GM11168 (cell line): Measurements from ENCODE around the gene UBE2D1.
"Not testable (repeated sequence)": the region's sequence is repeated elsewhere in the genome, so short reads cannot be mapped to it uniquely, and the experiment has no call there.

Experiments
- in situ Hi-C: fragments of 300-500 bp; cut with MboI; formaldehyde crosslinking; loops from one replicate; pipeline ENCODE4 v1.12.0; 2022; ENCODE audit warnings: low sequenced_read_pairs; ENCODE audit not compliant: unreplicated experiment

The UBE2D1 gene

DNA sequence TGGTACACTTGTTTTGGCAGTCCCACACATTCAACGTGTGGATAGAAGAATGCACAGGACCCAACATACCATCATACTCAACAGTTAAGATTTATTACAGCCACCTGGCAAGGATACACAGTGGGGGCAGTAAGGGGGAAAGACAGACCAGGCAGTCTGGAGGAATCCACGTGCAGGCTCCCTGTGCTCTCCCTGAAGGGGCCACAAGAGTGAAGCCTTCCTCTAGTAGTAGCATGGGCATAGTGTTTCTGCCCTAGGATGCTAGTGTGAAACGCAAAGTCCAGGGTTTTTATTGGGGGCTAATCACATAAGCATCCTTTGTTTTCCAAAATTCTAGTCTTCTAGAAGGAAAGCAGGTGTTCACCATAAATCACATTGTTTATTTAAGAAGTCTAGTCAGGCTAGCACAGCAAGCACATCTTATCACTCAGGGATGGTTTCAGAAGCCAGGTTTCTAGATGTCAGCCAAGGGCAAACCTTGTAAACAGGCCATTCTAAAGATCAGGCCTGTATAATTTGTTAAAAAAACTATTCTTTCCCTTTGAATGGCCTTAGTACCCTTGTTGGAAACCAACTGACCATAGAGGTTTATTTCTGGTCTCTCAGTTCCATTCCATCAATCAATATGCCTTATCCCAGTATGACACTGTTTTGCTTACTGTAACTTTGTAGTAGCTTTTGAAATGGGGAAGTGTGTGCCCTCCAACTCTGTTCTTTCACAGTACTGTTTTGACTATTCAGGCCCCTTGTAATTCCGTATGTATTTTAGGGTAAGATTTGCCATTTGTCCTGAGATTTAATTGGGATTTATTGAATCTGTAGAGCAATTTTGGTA is 38.0 kb downstream of the UBE2D1 start:
- in situ Hi-C loops = no loop called here

DNA sequence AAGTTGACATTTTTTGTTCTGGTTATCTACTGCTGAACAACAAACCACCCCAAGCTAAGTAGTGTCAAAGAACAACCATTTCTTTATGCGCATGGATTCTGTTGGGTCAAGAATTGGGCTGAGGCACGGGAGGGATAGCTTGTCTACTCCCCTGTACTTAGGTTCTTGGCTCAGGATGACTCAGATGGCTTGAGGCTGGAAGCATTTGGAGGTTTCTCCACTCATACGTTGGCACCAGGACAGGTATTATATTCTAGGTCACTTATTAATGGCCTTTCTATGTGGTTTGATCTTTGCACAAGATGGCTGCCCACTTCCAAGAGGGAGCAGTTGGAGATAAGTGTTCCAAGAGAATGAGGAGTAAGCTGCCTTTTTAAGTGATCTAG is 38.6 kb downstream of the UBE2D1 start:
- in situ Hi-C loops = no loop called here

DNA sequence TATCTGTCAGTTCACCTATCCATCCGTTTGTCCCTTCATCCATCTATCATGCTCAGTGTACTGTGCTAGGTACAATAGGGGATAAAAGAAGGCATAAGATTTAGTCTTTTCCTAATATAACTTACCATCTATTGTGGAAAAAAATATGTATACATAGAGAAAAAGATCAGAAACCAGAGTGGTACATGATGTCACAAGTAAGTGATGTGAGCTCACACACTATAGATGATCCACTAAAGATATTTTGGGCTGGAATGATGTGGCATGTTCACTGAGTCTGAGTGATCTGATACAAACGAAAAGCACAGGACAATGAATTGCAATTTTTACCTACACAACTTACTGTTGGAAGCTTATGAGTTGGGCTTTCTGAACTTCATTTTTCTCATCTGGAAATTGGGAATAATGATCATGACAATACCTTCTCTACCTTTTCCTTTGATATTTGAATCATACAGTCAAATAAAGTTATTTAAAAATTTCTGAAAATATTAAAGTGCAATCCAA is 47.7 kb downstream of the UBE2D1 start:
- in situ Hi-C loops = loop anchor here (10.0 kb wide), 1 partner anchor 78 kb away; no protein-coding TSS in a partner anchor

DNA sequence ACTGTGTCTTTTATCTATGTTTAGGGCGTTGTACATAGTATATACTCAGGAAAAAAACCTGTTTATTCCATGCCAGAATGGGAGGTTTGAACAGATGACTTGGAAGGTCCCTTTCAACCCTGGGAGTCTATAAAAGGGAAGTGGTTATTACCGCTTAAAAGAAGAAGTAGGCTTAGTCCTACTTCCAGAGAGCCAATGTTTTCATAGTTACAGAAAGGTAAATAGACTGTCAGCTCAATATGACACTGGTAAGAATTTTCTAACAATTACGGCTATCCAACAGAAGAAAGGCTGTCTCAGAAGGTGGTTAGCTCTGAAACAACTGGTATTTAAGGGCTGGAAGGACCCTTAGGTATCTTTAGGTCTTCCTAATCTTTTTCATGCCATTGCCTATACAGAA is 49.3 kb downstream of the UBE2D1 start:
- in situ Hi-C loops = loop anchor here (10.0 kb wide), 1 partner anchor 79 kb away; no protein-coding TSS in a partner anchor

DNA sequence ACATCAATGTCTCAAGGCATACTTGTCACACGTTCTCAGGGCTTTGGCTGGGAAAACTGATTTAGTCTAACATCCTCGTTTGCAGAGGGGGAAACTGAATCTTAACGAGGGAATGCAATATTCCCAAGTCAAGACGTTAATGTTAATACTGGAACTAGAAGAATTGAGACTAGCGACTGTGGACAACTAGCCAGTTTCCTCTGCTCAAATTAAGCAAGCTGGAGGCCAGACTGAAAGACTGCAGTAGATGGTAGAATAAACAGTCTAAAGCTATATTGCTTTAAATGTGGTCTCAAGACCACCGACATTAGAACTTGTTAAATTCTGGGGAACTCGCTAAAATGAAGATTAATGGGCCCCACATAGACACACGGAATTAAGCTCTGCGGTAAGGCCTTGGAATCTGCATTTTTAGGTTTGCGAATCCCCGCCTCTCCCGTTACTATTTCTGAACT is 49.8 kb downstream of the UBE2D1 start:
- in situ Hi-C loops = loop anchor here (10.0 kb wide), 1 partner anchor 80 kb away; no protein-coding TSS in a partner anchor

DNA sequence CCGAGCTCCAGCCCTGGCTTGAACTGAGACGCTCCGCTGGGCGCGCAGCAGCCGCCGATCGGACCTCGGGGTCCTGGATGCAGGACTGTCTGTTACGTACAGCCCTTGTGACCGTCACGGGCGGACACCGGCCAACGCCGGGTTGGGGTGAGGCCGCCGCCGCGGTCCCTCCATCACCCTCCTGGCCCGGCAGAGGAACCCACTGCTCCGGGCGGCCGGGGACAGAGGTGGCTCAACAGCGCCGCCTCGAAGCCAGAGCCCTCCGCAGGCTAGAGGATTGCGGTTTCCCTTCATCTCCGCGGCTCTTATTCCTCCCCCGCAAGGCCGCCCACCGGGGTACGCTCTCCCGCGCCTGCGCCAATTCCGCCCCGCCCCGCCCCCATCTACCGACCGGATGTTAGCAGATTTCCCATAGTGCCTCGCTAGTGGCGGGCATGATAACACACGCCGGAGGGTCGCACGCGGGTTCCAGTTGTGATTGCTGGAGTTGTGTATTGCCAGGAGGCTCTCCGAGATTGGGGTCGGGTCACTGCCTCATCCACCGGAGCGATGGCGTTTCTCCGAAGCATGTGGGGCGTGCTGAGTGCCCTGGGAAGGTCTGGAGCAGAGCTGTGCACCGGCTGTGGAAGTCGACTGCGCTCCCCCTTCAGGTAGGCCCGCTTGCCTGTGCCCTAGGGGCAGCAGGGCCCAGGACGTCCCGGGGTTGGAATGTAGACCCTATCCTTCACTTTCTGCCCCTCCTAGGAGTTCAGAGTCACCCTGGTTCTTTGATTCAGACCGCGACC is 50.4 kb downstream of the UBE2D1 start, which contains the start of gene TFAM:
Gene TFAM, plus strand, starts transcription at position 412 of the 785 bp plus-strand sequence. Its CDS starts 138 bp downstream, at position 550.
- in situ Hi-C loops = loop anchor here (10.0 kb wide), 1 partner anchor 80 kb away; no protein-coding TSS in a partner anchor

DNA sequence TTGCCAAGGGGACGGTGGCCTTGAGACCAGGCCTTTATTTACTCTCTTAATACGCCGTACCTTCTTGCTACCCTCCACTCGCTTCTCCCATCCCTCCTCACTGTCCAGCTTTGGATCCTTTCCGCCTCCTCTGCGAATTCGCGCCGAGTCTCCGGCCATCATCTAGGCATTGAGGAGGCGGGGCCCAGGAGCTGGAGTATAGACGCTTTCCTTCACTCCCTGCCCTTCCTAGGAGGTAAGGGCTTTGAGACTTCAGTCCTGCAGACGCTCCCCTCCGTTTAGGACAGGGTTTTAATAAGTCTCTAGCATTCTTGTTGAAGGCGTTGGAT is 50.9 kb downstream of the UBE2D1 start:
- in situ Hi-C loops = loop anchor here (10.0 kb wide), 1 partner anchor 81 kb away; no protein-coding TSS in a partner anchor

DNA sequence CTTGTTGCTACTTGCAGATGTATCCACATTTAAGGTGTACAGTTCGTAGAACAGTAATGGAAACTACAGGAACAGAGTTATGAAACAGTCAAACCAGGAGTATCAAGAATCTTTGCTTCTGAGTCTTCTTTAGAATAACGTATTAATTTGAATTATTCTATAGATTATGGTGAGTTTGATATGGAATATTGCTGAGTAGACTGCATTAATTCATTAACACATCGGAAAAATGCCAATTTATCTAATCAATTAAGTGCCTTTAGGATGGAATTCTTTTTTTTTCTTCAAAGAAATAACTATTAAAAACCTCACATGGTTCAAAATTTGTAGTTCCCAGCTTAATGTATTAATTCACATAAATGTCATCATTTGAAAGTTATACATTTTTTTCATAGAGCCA is 54.2 kb downstream of the UBE2D1 start:
- in situ Hi-C loops = loop anchor here (10.0 kb wide), 1 partner anchor 84 kb away; no protein-coding TSS in a partner anchor

DNA sequence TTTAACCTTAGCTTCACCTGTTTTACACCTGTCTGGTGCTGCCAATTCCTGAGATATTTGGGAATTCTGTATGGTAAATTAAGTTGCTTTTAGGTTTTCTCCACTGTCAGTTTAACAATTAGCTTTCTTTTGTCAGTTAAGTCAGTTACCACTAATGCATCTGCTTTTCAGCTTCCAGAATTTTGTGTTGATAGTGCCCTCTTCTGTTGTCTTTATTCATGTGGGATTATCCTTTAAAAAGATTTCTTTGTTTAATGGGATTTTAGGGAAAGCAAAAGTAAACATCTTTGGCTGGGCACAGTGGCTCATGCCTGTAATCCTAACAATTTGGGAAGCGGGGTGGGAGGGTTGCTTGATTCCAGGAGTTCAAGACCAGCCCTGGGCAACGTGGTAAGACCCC is 58.5 kb downstream of the UBE2D1 start:
- in situ Hi-C loops = no loop called here

DNA sequence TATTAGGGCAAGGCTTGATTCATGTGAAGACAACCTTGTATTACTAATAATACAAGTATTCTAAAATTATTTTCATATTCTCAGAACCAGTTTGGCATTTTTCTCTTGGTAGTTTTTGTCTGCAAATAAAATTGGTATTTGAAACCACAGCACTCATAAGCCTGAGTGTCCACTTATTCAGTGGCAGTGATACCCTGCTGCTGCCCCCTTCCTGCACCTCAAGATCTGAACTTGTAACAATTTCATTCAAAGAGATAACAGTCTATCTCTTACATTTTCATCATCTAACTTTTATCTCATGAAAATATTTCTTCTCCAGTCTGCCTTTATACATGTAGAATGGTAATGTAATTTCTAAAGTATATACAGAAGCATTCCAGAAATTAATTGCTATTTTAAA is 59.7 kb downstream of the UBE2D1 start:
- in situ Hi-C loops = no loop called here

DNA sequence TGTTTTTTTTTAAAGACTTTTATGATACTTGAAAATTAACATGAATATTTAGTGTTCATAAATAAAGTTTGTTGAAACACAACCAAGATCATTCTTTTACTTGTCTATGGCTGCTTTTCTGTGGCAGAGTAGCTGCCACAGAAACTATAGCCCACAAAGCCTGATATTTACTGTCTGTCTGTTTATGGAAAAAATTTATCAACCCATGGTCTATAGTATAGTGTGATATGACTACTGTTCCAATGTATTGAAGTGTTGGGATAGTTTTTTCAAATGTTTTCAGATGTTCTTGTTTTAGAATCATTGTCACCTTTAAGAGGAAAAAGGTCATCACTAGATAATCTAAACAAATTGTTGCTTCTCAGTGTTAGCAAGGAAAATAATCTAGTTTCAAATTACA is 61.3 kb downstream of the UBE2D1 start:
- in situ Hi-C loops = no loop called here

DNA sequence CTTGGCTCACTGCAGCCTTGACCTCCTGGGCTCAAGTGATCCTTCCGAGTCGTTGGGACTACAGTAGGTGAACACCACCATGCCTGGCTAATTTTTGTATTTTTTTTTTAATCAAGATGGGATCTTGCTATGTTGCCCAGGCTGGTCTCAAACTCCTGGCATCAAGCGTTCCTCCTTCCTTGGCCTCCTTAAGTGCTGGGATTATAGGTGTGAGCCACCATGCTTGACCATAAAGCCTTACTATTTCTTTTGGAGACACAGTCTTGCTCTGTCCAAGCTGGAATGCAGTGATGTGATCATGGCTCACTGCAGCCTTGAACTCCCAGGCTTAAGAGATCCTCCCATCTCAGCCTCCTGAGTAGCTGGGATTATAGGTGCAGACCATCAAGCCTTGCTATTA is 63.0 kb downstream of the UBE2D1 start:
- in situ Hi-C loops = no loop called here

DNA sequence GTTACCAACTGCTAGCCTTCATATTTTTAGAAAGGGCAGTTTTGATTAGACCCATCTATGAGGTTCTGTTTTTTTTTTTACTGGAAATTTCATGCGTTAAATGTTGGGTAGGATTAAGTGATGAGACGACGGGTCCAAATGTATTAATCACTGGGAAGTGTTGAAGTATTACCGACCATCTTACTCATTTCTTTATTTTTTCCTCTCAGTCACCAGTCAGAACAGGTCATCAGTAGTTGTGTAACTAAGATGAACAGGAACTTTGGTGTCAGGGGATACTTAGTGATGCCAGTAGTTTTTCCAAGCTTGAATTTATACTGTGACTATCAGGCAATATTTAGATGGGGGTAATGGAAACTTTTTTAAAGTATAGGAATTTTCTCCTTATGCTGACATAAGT is 64.6 kb downstream of the UBE2D1 start:
- in situ Hi-C loops = no loop called here

DNA sequence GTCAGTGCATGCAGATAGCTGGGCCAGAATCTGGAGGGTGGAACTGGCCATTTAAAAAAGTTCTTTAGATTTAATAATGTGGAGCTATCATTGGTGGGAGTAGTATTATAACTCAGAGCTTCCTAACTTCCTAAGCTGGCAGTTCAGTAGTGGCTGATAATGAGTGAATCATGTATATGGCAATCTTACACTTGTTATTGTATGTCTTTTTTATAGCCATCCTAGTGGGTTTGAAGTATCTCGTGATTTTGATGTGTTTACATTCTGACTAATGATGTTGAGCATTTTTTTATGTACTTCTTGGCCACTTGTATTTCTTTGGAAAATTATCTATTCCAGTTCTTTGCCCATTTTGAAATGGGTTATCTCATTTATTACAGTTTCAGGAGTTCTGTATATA is 65.8 kb downstream of the UBE2D1 start:
- in situ Hi-C loops = no loop called here

DNA sequence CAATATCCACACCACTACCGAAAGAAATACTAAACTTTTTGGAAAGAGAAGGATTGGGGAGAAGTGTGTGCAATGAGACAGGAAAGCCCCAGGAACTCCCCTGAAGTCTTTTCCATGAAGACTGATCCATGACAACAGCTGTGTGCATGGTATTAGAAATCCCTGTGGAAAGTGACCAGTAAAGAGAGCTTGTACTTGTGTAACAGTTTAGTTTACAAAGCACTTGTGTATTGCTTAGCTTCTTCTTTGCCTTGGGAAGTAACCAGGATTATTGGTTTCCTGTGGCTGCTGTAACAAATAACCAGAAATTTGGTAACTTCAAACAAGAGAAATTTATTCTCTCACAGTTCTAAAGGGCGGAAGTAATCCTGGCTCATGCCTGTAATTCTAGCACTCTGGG is 69.2 kb downstream of the UBE2D1 start:
- in situ Hi-C loops = no loop called here

DNA sequence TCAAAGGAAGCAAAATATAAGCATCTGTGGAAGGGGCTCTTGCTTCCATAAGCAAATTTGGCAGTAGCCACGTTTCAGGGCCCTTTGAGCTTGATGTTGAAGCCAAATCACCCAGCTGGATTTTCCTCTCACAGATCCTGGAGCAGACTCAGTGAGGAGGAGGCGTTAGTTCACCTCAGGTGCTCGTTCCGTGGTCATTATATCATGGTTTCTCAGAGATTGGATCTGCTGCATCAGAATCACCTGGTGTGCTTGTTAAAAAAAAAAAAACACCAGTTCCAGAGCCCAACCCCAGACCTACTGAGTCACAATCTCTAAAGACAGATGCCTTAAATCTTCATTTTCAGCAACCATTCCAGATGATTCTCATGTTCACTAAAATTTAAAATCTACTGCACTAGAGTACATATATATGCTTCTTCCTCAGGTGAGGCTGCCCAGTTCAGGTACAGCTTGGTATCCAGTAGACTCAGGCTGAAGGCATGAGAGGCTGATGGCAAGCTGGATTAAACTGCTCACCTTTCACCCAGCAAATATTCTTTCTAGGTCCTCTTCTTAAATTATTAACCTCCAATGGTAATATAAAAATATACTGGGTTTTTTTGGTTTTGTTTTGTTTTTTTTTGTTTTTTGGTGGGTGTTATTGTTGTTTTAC is 75.3 kb downstream of the UBE2D1 start:
- in situ Hi-C loops = no loop called here

DNA sequence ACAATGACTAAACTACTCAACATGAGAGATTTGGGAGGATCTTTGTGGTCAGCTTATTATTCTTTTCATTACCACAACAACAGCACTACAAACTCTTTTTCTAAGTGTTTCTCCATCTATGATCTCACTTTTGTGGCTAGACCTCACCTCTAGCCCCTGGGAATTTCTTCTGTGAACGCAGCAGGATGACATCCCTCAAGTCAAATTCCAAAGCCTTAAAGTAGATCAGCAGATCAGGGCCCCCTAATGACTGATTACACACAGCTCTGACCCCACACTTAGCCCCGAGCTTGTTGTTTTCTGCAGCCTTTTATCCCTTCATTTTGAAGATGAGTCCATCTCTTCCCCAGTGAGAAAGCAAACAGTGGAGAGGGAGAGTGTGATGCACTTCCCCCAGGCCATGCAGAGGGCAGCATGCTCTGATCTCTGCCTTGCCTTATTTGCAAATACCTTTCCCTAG is 77.7 kb downstream of the UBE2D1 start:
- in situ Hi-C loops = no loop called here

DNA sequence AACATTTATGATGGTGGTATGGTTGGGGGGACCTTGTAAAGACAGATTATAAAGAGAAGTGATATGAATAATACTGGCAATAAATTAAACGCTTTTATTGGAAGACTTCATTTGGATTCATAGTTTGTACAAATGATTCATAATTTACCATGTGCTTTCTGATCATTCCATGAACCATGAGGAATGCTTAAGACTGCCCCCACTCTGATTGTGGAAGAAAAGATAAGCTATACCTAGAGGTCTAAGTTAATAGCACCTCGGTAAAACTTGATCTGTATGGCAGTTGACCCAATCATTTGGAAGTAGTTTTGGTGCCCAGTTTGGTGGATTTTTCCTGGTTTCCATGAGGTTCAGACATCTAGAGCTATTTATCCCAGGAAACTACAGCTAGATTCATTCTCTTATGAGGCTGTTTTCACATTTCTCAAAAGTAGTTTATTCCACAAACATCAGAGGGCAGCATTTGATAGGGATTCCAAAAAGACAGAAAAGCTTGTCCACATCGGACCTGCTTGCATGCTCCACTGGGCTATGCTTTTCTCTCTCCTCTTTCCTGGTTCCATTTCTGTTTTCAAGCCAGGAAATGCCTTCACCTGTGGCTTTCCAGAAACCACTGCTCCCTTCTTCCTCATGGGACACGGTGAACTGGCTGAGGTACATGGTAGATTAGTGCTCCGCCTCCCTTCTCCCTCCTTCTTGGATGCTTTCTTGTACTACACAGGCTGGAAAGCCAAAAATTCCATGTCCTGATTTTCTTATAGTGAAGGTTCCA is 79.7 kb downstream of the UBE2D1 start:
- in situ Hi-C loops = no loop called here

DNA sequence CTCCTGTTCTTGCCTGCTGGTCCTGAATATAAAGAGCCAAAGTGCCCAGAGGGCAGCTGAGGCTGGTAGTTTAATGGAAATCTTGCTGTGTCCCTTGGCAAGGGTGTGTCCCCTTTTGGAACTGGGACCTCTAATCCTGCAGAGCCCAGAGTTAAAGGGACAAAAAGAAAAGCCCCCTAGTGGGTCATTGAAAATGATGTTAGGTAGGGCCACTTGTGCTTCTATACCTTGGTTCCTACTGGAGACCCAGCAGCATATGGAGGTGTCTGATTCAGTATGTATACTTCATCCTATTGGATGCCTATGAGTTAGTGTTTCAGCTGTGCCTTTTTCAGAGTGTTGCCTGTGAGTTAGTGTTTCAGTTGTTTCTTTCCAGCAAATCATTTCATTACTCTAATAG is 81.0 kb downstream of the UBE2D1 start:
- in situ Hi-C loops = no loop called here

DNA sequence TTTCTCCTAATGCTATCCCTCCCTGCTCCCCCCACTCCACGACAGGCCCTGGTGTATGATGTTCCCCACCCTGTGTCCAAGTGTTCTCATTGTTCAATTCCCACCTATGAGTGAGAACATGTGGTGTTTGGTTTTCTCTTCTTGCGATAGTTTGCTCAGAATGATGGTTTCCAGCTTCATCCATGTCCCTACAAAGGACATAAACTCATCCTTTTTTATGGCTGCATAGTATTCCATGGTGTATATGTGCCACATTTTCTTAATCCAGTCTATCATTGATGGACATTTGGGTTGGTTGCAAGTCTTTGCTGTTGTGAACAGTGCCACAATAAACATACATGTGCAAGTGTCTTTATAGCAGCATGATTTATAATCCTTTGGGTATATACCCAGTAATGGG is 83.1 kb downstream of the UBE2D1 start:
- in situ Hi-C loops = not testable (repeated sequence)
